Activated T-cell treated with anti-CD3 and anti-CD28 coated beads, Interleukin-2, amount 50 U/mL, for 1 hour (primary cell): ENCODE data around the gene FAM78A.

ENCODE experiments used
- DNase-seq: peaks from one replicate; pipeline ENCODE4 v3.0.0-alpha.2; 2020

FAM78A gene

GRCh38 chr9:131302244-131303075 lies 26.1 kb upstream of the FAM78A start:
- DNase-seq, result no peak

- DNase-seq, result no peak
These were observed 24.1 kb upstream of the FAM78A start for GRCh38 chr9:131300444-131300843.

- no peak for DNase-seq
These were observed 23.6 kb upstream of the FAM78A start for GRCh38 chr9:131299961-131300347.

- no peak for DNase-seq
These were observed 23.1 kb upstream of the FAM78A start for GRCh38 chr9:131299346-131299960.

- DNase-seq, result no peak
These were observed 22.5 kb upstream of the FAM78A start for GRCh38 chr9:131298816-131299215.

GRCh38 chr9:131298341-131298740 lies 22.0 kb upstream of the FAM78A start:
- no peak for DNase-seq

- no peak for DNase-seq
These were observed 21.6 kb upstream of the FAM78A start for GRCh38 chr9:131297903-131298302.

- no peak for DNase-seq
These were observed 20.7 kb upstream of the FAM78A start for GRCh38 chr9:131296906-131297500.

- DNase-seq, result no peak
These were observed 20.1 kb upstream of the FAM78A start for GRCh38 chr9:131296460-131296859.

- no peak for DNase-seq
These were observed 16.6 kb upstream of the FAM78A start for GRCh38 chr9:131292937-131293336.

GRCh38 chr9:131291795-131292315 lies 15.5 kb upstream of the FAM78A start:
- DNase-seq, result no peak

GRCh38 chr9:131290767-131291370 lies 14.6 kb upstream of the FAM78A start:
- no peak for DNase-seq

GRCh38 chr9:131290036-131290766 lies 13.9 kb upstream of the FAM78A start:
- DNase-seq, result no peak

- no peak for DNase-seq
These were observed 13.2 kb upstream of the FAM78A start, which contains the start of gene PLPP7 for GRCh38 chr9:131289301-131290035. Gene PLPP7, plus strand, starts transcription at chr9:131289723. Its CDS starts 275 bp downstream, at chr9:131289998.

GRCh38 chr9:131288217-131288616 lies 11.9 kb upstream of the FAM78A start:
- no peak for DNase-seq

- no peak for DNase-seq
These were observed 11.0 kb upstream of the FAM78A start for GRCh38 chr9:131287359-131287758.

- no peak for DNase-seq
These were observed 8.5 kb upstream of the FAM78A start for GRCh38 chr9:131284856-131285255.

- DNase-seq, result no peak
These were observed 6.5 kb upstream of the FAM78A start for GRCh38 chr9:131282688-131283422.

- DNase-seq, result no peak
These were observed 5.9 kb upstream of the FAM78A start for GRCh38 chr9:131282175-131282574.

GRCh38 chr9:131281119-131281965 lies 5.0 kb upstream of the FAM78A start:
- DNase-seq, result no peak
